Hepatocyte (in vitro differentiated cells): ENCODE results near the gene SGPP2.

Experiments used
- CTCF ChIP-seq: fragments of 200-600 bp; sonication (generic); IDR thresholded peaks from 2 replicates; pipeline ENCODE4 v1.5.1; 2016; ENCODE audit warnings: antibody characterized with exemption, mild to moderate bottlenecking; ENCODE audit not compliant: poor library complexity
- EZH2 ChIP-seq: fragments of 200-600 bp; sonication (generic); IDR thresholded peaks from 2 replicates; pipeline ENCODE4 v1.6.1; 2016; ENCODE audit warnings: antibody characterized with exemption, mild to moderate bottlenecking, borderline replicate concordance
- EZH2phosphoT487 ChIP-seq: fragments of 200-600 bp; sonication (generic); IDR thresholded peaks from one replicate; pipeline ENCODE4 v1.6.1; 2018; ENCODE audit warnings: antibody characterized with exemption, mild to moderate bottlenecking, low read depth, moderate library complexity; ENCODE audit not compliant: unreplicated experiment, severe bottlenecking

GRCh38 chr2:222504719-222505118, 80.4 kb downstream of the SGPP2 start:
- TF ChIP-seq CTCF: no peak
- no peak for TF ChIP-seq EZH2
- no peak for TF ChIP-seq EZH2phosphoT487
